ENCODE results near the gene KNDC1.
"Not testable (repeated sequence)": the region's sequence is repeated elsewhere in the genome, so short reads cannot be mapped to it uniquely, and the experiment has no call there.

Gene KNDC1

GRCh38 chr10:133162910-133163856 is 3.2 kb downstream of the KNDC1 start:
- no peak for DNase-seq

- no peak for DNase-seq
Measured at GRCh38 chr10:133163889-133164815, 4.1 kb downstream of the KNDC1 start.

- DNase-seq, result no peak
Measured at GRCh38 chr10:133164816-133165555, 5.0 kb downstream of the KNDC1 start.

- DNase-seq, result no peak
Measured at GRCh38 chr10:133165556-133166503, 5.8 kb downstream of the KNDC1 start.

- DNase-seq, result no peak
Measured at GRCh38 chr10:133166504-133166827, 6.4 kb downstream of the KNDC1 start.

GRCh38 chr10:133166828-133167692 is 7.0 kb downstream of the KNDC1 start:
- no peak for DNase-seq

GRCh38 chr10:133167693-133168616 is 7.9 kb downstream of the KNDC1 start:
- DNase-seq, result no peak

- DNase-seq, result no peak
Measured at GRCh38 chr10:133168617-133169031, 8.6 kb downstream of the KNDC1 start.

- no peak for DNase-seq
Measured at GRCh38 chr10:133169173-133169947, 9.3 kb downstream of the KNDC1 start.

GRCh38 chr10:133170092-133170491 is 10.1 kb downstream of the KNDC1 start:
- DNase-seq, result no peak

GRCh38 chr10:133173860-133174640 is 14.0 kb downstream of the KNDC1 start:
- no peak for DNase-seq

GRCh38 chr10:133174689-133175263 is 14.8 kb downstream of the KNDC1 start:
- DNase-seq, result no peak

GRCh38 chr10:133175624-133176023 is 15.6 kb downstream of the KNDC1 start:
- not testable (repeated sequence) for DNase-seq

GRCh38 chr10:133176546-133176945 is 16.5 kb downstream of the KNDC1 start:
- no peak for DNase-seq

GRCh38 chr10:133177380-133178157 is 17.6 kb downstream of the KNDC1 start:
- no peak for DNase-seq

- DNase-seq, result no peak
Measured at GRCh38 chr10:133178357-133179127, 18.5 kb downstream of the KNDC1 start.
